ENCODE data around the gene MAP2K3.
"Not testable (repeated sequence)": the region's sequence is repeated elsewhere in the genome, so short reads cannot be mapped to it uniquely, and the experiment has no call there.

DNA sequence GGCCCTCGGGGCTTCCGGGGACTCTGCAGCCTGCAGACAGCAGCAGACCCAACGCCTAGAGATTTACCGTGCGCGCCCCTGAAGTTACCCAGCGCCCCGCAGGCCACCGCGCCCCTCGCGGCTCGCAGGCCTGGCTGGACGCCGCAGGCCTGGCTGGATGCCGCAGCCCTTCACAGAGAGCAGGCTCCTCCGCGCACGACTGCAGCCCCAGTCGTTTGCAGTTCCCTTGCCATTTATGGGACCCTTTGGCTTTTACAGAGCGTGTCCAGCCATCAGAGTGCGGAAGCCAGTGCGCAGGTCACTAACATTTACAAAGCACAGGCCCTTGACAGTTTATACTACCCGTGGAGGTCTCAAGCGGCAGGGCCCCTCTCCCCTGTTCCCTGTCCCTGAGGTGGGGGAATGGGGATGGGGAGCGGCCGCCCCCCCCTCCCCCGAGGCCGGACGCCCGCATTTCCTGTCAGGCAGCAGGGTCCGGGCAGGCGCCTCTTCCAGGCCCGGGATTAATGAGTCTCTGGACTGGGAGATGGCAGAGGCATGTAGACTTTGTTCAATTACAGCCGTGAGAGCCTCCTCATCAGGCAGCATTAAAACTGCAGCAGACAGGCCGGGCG, 32.5 kb downstream of the MAP2K3 start:
- TF ChIP-seq, protein P1, sequence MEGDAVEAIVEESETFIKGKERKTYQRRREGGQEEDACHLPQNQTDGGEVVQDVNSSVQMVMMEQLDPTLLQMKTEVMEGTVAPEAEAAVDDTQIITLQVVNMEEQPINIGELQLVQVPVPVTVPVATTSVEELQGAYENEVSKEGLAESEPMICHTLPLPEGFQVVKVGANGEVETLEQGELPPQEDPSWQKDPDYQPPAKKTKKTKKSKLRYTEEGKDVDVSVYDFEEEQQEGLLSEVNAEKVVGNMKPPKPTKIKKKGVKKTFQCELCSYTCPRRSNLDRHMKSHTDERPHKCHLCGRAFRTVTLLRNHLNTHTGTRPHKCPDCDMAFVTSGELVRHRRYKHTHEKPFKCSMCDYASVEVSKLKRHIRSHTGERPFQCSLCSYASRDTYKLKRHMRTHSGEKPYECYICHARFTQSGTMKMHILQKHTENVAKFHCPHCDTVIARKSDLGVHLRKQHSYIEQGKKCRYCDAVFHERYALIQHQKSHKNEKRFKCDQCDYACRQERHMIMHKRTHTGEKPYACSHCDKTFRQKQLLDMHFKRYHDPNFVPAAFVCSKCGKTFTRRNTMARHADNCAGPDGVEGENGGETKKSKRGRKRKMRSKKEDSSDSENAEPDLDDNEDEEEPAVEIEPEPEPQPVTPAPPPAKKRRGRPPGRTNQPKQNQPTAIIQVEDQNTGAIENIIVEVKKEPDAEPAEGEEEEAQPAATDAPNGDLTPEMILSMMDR (IDR thresholded peaks at IDR 0.05), result peak in 1 of 12 donors; percentile 16
- not testable (repeated sequence) for TF ChIP-seq POLR2A (IDR thresholded peaks at IDR 0.05)
